Dendritic cell treated with granulocyte-macrophage colony-stimulating factor and Interleukin-4, amounts not matched to agents 40 ng/mL and 50 ng/mL, for 4 days (primary cell): Measurements from ENCODE around the gene PAEP.

Experiments used
- H3K27ac Mint-ChIP-seq: one replicate; pipeline ENCODE4 v1.8.0; 2022; ENCODE audit warnings: mild to moderate bottlenecking, mixed read lengths
- H3K27me3 Mint-ChIP-seq: one replicate; pipeline ENCODE4 v1.8.0; 2022; ENCODE audit warnings: mild to moderate bottlenecking, mixed read lengths
- H3K36me3 Mint-ChIP-seq: one replicate; pipeline ENCODE4 v1.8.0; 2022; ENCODE audit warnings: low read depth, mixed read lengths
- H3K4me1 Mint-ChIP-seq: one replicate; pipeline ENCODE4 v1.8.0; 2022; ENCODE audit warnings: low read depth, mixed read lengths
- H3K4me3 Mint-ChIP-seq: one replicate; pipeline ENCODE4 v1.8.0; 2022; ENCODE audit warnings: mild to moderate bottlenecking, moderate library complexity, mixed read lengths
- H3K9me3 Mint-ChIP-seq: one replicate; pipeline ENCODE4 v1.8.0; 2022; ENCODE audit warnings: mixed read lengths
- intact Hi-C: fragments of 100-400 bp; cut with micrococcal nuclease; formaldehyde crosslinking; loops from one replicate; pipeline ENCODE4 v1.15.0; 2022

PAEP gene

DNA sequence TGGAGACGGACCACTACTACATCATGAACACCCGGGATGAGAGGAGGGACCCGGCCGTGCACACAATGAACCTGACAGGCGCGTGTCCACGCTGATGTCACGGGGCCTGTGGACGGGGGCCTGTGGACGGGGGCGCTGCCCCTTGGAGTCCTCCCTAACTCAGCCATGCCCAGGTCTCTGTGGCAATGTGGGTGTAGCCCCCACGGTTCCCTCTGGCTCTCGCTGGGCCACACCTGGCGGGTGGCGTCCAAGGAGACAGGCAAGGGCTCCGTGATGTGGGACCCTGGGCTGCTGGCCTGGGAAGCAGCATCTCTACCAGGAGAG lies 22.1 kb downstream of the PAEP start:
- H3K27ac Mint-ChIP-seq = no peak overlapping the region
- intact Hi-C loops = no loop called here
- H3K9me3 Mint-ChIP-seq = no peaks in the 10 kb centered on the region
- H3K4me1 Mint-ChIP-seq = no peaks in the 10 kb centered on the region
- H3K27me3 Mint-ChIP-seq = no peaks in the 10 kb centered on the region
- no peak overlapping the region for H3K4me3 Mint-ChIP-seq
- no peaks in the 10 kb centered on the region for H3K36me3 Mint-ChIP-seq

- Mint-ChIP-seq H3K27me3 (no peaks in the 10 kb centered on the region), H3K4me3 (no peak overlapping the region), H3K9me3 (no peaks in the 10 kb centered on the region), H3K36me3 (no peaks in the 10 kb centered on the region), H3K4me1 (no peaks in the 10 kb centered on the region), H3K27ac (no peak overlapping the region)
- intact Hi-C loops = no loop called here
These were observed 22.8 kb downstream of the PAEP start for GRCh38 chr9:135584371-135584770.

DNA sequence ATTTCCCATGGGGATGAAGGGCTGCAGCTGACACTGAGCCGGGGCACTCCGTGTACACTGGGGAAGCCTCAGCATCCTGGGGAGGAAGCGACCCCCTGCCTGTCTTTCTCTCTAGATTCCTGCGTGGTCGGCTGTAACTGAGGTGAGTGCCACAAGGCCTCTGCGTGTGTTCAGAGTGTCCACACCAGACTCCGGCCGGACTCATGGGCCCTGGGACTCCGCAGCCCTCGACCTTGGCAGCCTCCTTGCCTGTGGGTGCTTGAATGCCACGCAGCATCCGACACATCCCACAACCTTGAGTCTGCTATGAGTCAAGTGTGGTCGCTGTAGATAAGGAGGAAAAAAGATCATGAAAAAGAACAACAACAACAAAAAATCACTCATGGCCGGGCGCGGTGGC lies 23.4 kb downstream of the PAEP start:
- Mint-ChIP-seq H3K27ac (no peak overlapping the region), H3K4me3 (no peak overlapping the region), H3K36me3 (no peaks in the 10 kb centered on the region), H3K27me3 (no peaks in the 10 kb centered on the region), H3K9me3 (no peaks in the 10 kb centered on the region), H3K4me1 (no peaks in the 10 kb centered on the region)
- intact Hi-C loops = no loop called here

DNA sequence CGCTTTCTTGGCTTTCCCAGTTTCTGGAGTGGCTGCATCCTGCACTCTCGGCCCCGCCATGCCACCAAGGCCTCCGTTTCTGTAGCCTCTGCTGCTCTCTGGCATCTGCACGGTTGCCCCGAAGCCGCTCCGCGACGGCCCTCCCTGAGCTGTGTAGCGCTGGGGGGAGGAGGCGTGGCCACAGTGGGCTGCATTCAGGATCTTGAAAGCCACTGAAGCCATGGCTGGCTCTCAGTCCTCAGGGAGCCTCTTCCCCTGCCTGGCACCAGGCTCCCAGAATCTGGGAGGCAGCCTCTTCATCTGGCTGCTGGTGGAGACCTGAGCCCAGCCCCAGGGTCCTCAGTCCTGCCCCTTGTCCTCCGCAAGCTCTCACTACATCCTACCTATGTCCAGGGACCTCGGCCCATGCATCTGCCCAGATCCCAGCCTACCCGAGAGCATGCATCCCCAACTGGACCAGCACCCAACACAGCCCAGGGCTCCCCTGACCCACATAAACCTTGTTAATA lies 25.1 kb downstream of the PAEP start:
- no peaks in the 10 kb centered on the region for H3K4me1 Mint-ChIP-seq
- H3K27me3 Mint-ChIP-seq = no peaks in the 10 kb centered on the region
- H3K4me3 Mint-ChIP-seq = no peak overlapping the region
- H3K36me3 Mint-ChIP-seq = no peaks in the 10 kb centered on the region
- no peaks in the 10 kb centered on the region for H3K9me3 Mint-ChIP-seq
- H3K27ac Mint-ChIP-seq = no peak overlapping the region
- intact Hi-C loops = no loop called here

- H3K36me3 Mint-ChIP-seq = no peaks in the 10 kb centered on the region
- H3K4me3 Mint-ChIP-seq = no peak overlapping the region
- intact Hi-C loops = no loop called here
- no peaks in the 10 kb centered on the region for H3K9me3 Mint-ChIP-seq
- no peak overlapping the region for H3K27ac Mint-ChIP-seq
- H3K27me3 Mint-ChIP-seq = no peaks in the 10 kb centered on the region
- no peaks in the 10 kb centered on the region for H3K4me1 Mint-ChIP-seq
These were observed 26.1 kb downstream of the PAEP start for GRCh38 chr9:135587658-135588057.

- H3K36me3 Mint-ChIP-seq = no peaks in the 10 kb centered on the region
- H3K4me3 Mint-ChIP-seq = no peak overlapping the region
- no peak overlapping the region for H3K27ac Mint-ChIP-seq
- H3K9me3 Mint-ChIP-seq = no peaks in the 10 kb centered on the region
- no peaks in the 10 kb centered on the region for H3K4me1 Mint-ChIP-seq
- intact Hi-C loops = no loop called here
- H3K27me3 Mint-ChIP-seq = no peaks in the 10 kb centered on the region
These were observed 26.8 kb downstream of the PAEP start for GRCh38 chr9:135588371-135588770.

- H3K27ac Mint-ChIP-seq = no peak overlapping the region
- no peak overlapping the region for H3K4me3 Mint-ChIP-seq
- H3K36me3 Mint-ChIP-seq = no peaks in the 10 kb centered on the region
- H3K4me1 Mint-ChIP-seq = no peaks in the 10 kb centered on the region
- no peaks in the 10 kb centered on the region for H3K9me3 Mint-ChIP-seq
- no peaks in the 10 kb centered on the region for H3K27me3 Mint-ChIP-seq
- intact Hi-C loops = no loop called here
These were observed 27.5 kb downstream of the PAEP start for GRCh38 chr9:135588886-135589595.

DNA sequence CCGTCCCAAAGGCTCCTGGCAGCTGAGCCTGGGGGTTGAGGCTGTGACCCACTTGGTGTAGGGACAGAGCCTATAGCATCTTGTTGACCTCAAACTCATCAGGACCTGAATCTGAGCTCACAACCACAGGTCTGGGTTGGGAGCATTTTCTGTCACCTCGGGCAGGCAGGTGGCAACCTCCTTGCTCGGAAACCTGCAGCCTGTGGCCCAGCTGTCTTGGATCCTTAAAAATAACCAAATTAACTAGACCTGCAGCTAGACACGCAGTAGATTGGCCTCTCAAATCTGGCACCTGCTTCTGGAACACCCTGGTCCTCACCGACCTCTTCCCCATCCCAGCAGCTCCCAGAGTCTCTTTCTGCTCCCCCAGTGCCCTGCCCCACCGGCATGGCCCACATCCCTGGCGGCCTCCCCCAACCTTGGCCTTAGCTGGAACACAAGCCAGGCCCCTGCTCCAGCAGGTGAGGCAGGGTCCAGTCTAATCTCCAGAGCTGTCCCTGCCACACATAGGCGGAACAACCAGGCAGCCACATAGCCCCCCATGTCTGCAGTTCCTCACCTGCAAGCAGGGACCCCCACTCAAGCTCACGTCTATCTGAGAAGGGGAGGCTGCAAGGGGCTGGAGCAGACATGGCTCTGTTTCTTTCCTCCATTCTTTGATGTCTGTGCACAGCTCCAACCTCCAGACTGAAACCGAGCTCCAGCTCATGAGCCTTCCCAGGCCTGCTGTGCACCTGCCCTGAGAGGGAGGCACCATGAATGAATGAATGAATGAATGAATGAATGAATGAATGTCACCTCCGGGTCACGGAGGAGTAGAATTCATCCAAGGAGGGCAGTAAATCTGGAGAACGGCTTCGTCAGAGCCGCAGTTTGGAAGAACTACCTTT lies 28.3 kb downstream of the PAEP start:
- no peak overlapping the region for H3K4me3 Mint-ChIP-seq
- intact Hi-C loops = no loop called here
- H3K27ac Mint-ChIP-seq = no peak overlapping the region
- no peaks in the 10 kb centered on the region for H3K9me3 Mint-ChIP-seq
- H3K4me1 Mint-ChIP-seq = no peaks in the 10 kb centered on the region
- H3K36me3 Mint-ChIP-seq = no peaks in the 10 kb centered on the region
- H3K27me3 Mint-ChIP-seq = no peaks in the 10 kb centered on the region

DNA sequence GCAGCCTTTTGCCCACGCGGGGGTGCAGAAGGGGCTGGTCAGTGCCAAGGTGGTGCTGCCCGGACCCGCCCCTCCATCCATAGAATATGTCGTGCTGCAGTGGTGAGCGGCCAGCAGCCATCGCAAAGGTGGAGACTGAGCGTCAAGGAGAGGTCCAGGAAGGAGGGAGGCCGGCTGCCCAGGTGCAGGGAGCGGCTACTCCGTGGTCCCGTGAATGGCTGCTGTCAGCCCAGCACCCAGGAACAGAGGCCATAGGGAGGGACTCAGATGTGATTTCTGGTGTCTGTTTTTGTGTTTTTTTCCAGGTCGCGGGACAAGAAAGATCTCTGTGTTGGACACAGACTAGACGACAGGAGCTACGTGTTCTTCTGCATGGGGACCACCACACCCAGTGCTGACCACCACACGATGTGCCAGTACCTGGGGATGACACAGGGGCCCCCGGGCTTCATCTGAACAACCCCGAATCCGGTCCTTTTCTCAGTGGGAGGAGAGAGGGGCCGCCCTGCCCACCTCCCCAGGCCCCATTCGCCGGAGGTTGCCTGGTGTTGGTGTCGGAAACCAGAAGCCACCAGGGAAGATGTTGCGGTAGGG lies 29.0 kb downstream of the PAEP start:
- no peaks in the 10 kb centered on the region for H3K9me3 Mint-ChIP-seq
- H3K27me3 Mint-ChIP-seq = no peaks in the 10 kb centered on the region
- H3K27ac Mint-ChIP-seq = no peak overlapping the region
- H3K36me3 Mint-ChIP-seq = no peaks in the 10 kb centered on the region
- H3K4me1 Mint-ChIP-seq = no peaks in the 10 kb centered on the region
- H3K4me3 Mint-ChIP-seq = no peak overlapping the region
- intact Hi-C loops = no loop called here

- no peak overlapping the region for H3K27ac Mint-ChIP-seq
- H3K4me3 Mint-ChIP-seq = no peak overlapping the region
- intact Hi-C loops = no loop called here
- peaks cover 1% of the 10 kb centered on the region for H3K27me3 Mint-ChIP-seq
- H3K9me3 Mint-ChIP-seq = no peaks in the 10 kb centered on the region
- no peaks in the 10 kb centered on the region for H3K36me3 Mint-ChIP-seq
- no peaks in the 10 kb centered on the region for H3K4me1 Mint-ChIP-seq
These were observed 30.2 kb downstream of the PAEP start for GRCh38 chr9:135591506-135592330.

DNA sequence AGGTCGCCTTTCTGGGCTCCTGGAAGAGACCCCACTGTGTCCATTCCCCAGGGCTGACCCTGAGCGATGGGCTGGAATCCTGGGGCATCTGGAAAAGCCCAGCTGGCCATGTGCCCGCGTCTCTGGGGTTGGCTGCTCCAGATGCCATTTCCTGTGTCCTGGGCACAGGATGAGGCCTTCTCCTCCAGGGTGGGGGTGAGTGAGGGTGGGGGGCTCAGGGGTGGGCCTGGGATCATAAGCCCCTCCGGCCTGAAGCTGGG lies 30.7 kb downstream of the PAEP start:
- H3K27me3 Mint-ChIP-seq = peaks cover 3% of the 10 kb centered on the region
- no peak overlapping the region for H3K4me3 Mint-ChIP-seq
- no peaks in the 10 kb centered on the region for H3K4me1 Mint-ChIP-seq
- no peak overlapping the region for H3K27ac Mint-ChIP-seq
- no peaks in the 10 kb centered on the region for H3K9me3 Mint-ChIP-seq
- H3K36me3 Mint-ChIP-seq = no peaks in the 10 kb centered on the region
- intact Hi-C loops = no loop called here

DNA sequence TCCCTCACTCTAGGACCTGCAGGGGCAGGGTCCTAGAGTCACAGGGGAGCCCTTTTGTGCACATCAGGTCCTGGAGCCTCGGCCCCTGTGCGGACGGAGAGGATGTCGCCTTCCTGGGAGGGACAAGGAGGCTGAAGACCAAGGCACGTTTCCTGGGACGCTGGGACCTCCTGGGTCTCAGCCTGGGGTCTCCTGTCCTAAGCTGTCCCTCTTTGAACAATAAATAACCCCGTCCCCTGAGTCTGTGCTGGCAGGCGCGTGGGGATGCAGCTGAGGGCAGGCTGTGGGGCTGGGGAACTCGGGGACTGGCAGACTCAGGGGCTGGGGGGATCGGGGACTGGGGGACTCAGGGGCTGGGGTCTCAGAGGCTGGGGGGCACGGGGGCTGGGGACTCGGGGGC lies 31.1 kb downstream of the PAEP start:
- H3K4me3 Mint-ChIP-seq = no peak overlapping the region
- no peaks in the 10 kb centered on the region for H3K36me3 Mint-ChIP-seq
- intact Hi-C loops = no loop called here
- H3K9me3 Mint-ChIP-seq = no peaks in the 10 kb centered on the region
- peaks cover 3% of the 10 kb centered on the region for H3K27me3 Mint-ChIP-seq
- no peak overlapping the region for H3K27ac Mint-ChIP-seq
- H3K4me1 Mint-ChIP-seq = no peaks in the 10 kb centered on the region

DNA sequence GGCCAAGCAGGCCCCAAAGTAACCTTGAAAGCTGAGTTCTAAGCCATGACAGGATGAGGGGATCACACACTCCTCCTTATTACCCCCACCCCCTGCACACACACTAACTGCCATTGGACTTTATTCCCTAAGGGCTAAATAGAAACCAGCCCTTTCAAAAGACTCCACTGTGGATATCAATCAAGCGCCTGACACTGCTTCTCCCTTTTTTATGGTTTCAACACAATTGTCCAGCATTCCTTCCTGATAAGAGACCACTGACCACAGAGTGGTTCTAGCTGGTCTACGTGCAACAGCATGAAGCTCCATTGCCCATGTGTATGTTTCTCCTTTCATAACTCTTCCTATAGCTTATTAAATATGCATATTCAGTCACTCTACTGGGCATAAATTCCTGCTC lies 34.7 kb downstream of the PAEP start:
- Mint-ChIP-seq H3K4me1 (no peaks in the 10 kb centered on the region), H3K36me3 (no peaks in the 10 kb centered on the region), H3K9me3 (no peaks in the 10 kb centered on the region), H3K27me3 (peaks cover 7% of the 10 kb centered on the region), H3K27ac (no peak overlapping the region), H3K4me3 (no peak overlapping the region)
- intact Hi-C loops = no loop called here

- intact Hi-C loops = no loop called here
- Mint-ChIP-seq H3K27me3 (peaks cover 14% of the 10 kb centered on the region), H3K36me3 (no peaks in the 10 kb centered on the region), H3K4me1 (no peaks in the 10 kb centered on the region), H3K9me3 (no peaks in the 10 kb centered on the region), H3K4me3 (no peak overlapping the region), H3K27ac (no peak overlapping the region)
These were observed 38.8 kb downstream of the PAEP start for GRCh38 chr9:135600296-135600817.
